ENCODE data around the gene EMB.
"Not testable (repeated sequence)": the region's sequence is repeated elsewhere in the genome, so short reads cannot be mapped to it uniquely, and the experiment has no call there.

The EMB gene

GRCh38 chr5:50440651-50441492 is at the start of gene EMB:
Gene EMB (minus strand): TSS chr5:50441288. CDS start chr5:50441151, 137 bp downstream.
- DNase-seq: peak; percentile 82 to 85

GRCh38 chr5:50489491-50489890 is 48.4 kb upstream of the EMB start:
- peak in 1 of 2 donors; percentile 19 for DNase-seq

GRCh38 chr5:50478790-50479189 is 37.7 kb upstream of the EMB start:
- not testable (repeated sequence) for DNase-seq

GRCh38 chr5:50476549-50476948 is 35.5 kb upstream of the EMB start:
- DNase-seq: no peak

GRCh38 chr5:50465015-50465414 is 23.9 kb upstream of the EMB start:
- DNase-seq: not testable (repeated sequence)

GRCh38 chr5:50463726-50464125 is 22.6 kb upstream of the EMB start:
- DNase-seq: no peak

GRCh38 chr5:50463047-50463446 is 22.0 kb upstream of the EMB start:
- no peak for DNase-seq

GRCh38 chr5:50462579-50462978 is 21.5 kb upstream of the EMB start:
- not testable (repeated sequence) for DNase-seq

GRCh38 chr5:50458372-50458771 is 17.3 kb upstream of the EMB start:
- peak in 1 of 2 donors; percentile 56 for DNase-seq

- not testable (repeated sequence) for DNase-seq
Observed at GRCh38 chr5:50449241-50449640, 8.2 kb upstream of the EMB start.

GRCh38 chr5:50447941-50448340 is 6.9 kb upstream of the EMB start:
- DNase-seq: no peak

GRCh38 chr5:50447228-50447627 is 6.1 kb upstream of the EMB start:
- DNase-seq: no peak

- DNase-seq: peak; percentile 26 to 67
Observed at GRCh38 chr5:50445296-50445949, 4.3 kb upstream of the EMB start.

- not testable (repeated sequence) for DNase-seq
Observed at GRCh38 chr5:50442559-50443539, 1.8 kb upstream of the EMB start.

- DNase-seq: no peak
Observed at GRCh38 chr5:50441493-50441955, 436 bp upstream of the EMB start.

GRCh38 chr5:50439221-50439620 is 1.9 kb downstream of the EMB start:
- no peak for DNase-seq

GRCh38 chr5:50438060-50438459 is 3.0 kb downstream of the EMB start:
- not testable (repeated sequence) for DNase-seq

GRCh38 chr5:50435168-50435567 is 5.9 kb downstream of the EMB start:
- peak in 1 of 2 donors; percentile 35 for DNase-seq

GRCh38 chr5:50431133-50431904 is 9.8 kb downstream of the EMB start:
- not testable (repeated sequence) for DNase-seq

GRCh38 chr5:50423100-50423799 is 17.8 kb downstream of the EMB start:
- not testable (repeated sequence) for DNase-seq

Data from CD4-positive, alpha-beta T cell treated with Interferon alpha-2 for 1 hour (primary cell).